ENCODE results near the gene MACROD2. TPM values are rescaled to one million over a fixed set of nuclear protein-coding genes. Genes with fewer than 3 reads are reported as not detected.
A peak's percentile ranks its signal among the peaks of the same experiment; 100 is the strongest.

MACROD2 gene
- total RNA-seq, 4 donors from 2014 or later, result 4.0 to 14.1 (median 10.4) TPM

GRCh38 chr20:15547119-15547518, 1551.8 kb downstream of the MACROD2 start:
- Histone ChIP-seq H3K9me3 (peaks cover 0 to 3% (median 0%) of the 10 kb centered on the region in 4 donors), H3K36me3 (no peaks in the 10 kb centered on the region), H3K4me1 (peaks cover 0 to 14% (median 0%) of the 10 kb centered on the region in 4 donors), H3K27ac (no peak overlapping the region), H3K4me3 (no peak overlapping the region), H3K27me3 (no peaks in the 10 kb centered on the region)
- no peak for DNase-seq (ENCODE audit: low spot score in 2 of 2)
- WGBS, 2 donors, result 92 to 99% methylated on average over 3 of the region's 3 CpGs
- no peak for TF ChIP-seq CTCF (IDR thresholded peaks at IDR 0.05)

- DNase-seq (ENCODE audit: low spot score in 2 of 2), result no peak
- Histone ChIP-seq H3K36me3 (no peaks in the 10 kb centered on the region), H3K27ac (no peak overlapping the region), H3K4me1 (peaks cover 0 to 4% (median 0%) of the 10 kb centered on the region in 4 donors), H3K9me3 (peaks cover 0 to 8% (median 2%) of the 10 kb centered on the region in 4 donors), H3K4me3 (no peak overlapping the region), H3K27me3 (no peaks in the 10 kb centered on the region)
- 93 to 100% methylated on average over 2 of the region's 2 CpGs for WGBS, 2 donors
- no peak for TF ChIP-seq CTCF (IDR thresholded peaks at IDR 0.05)
- TF ChIP-seq EP300 (IDR thresholded peaks at IDR 0.05), result no peak
- no peak for TF ChIP-seq POLR2A (IDR thresholded peaks at IDR 0.05)
Observed at GRCh38 chr20:15550116-15550870, 1555.0 kb downstream of the MACROD2 start.

GRCh38 chr20:15555913-15556312, 1560.6 kb downstream of the MACROD2 start:
- no peak overlapping the region for H3K27ac ChIP-seq
- peaks cover 0 to 1% (median 0%) of the 10 kb centered on the region in 4 donors for H3K4me1 ChIP-seq
- H3K36me3 ChIP-seq, result no peaks in the 10 kb centered on the region
- no peak overlapping the region for H3K4me3 ChIP-seq
- H3K27me3 ChIP-seq, result no peaks in the 10 kb centered on the region
- 56 to 63% methylated on average over 2 of the region's 2 CpGs for WGBS, 2 donors
- peaks cover 0 to 8% (median 2%) of the 10 kb centered on the region in 4 donors for H3K9me3 ChIP-seq
- DNase-seq (ENCODE audit: low spot score in 2 of 2), result no peak
- TF ChIP-seq POLR2A (IDR thresholded peaks at IDR 0.05), result no peak
- no peak for TF ChIP-seq EP300 (IDR thresholded peaks at IDR 0.05)
- TF ChIP-seq CTCF (IDR thresholded peaks at IDR 0.05), result no peak

- H3K4me1 ChIP-seq, result peaks cover 0 to 10% (median 0%) of the 10 kb centered on the region in 4 donors
- no peak for TF ChIP-seq EP300 (IDR thresholded peaks at IDR 0.05)
- no peak for TF ChIP-seq POLR2A (IDR thresholded peaks at IDR 0.05)
- no peak for TF ChIP-seq CTCF (IDR thresholded peaks at IDR 0.05)
- H3K27me3 ChIP-seq, result no peaks in the 10 kb centered on the region
- WGBS, 2 donors, result 38 to 46% methylated on average over 1 of the region's 1 CpG
- no peak for DNase-seq (ENCODE audit: low spot score in 2 of 2)
- H3K9me3 ChIP-seq, result peaks cover 0 to 8% (median 2%) of the 10 kb centered on the region in 4 donors
- no peak overlapping the region for H3K27ac ChIP-seq
- no peaks in the 10 kb centered on the region for H3K36me3 ChIP-seq
- H3K4me3 ChIP-seq, result no peak overlapping the region
Observed at GRCh38 chr20:15556869-15557268, 1561.6 kb downstream of the MACROD2 start.

GRCh38 chr20:15561070-15561569, 1565.8 kb downstream of the MACROD2 start:
- no peaks in the 10 kb centered on the region for H3K36me3 ChIP-seq
- H3K27me3 ChIP-seq, result no peaks in the 10 kb centered on the region
- H3K9me3 ChIP-seq, result no peaks in the 10 kb centered on the region
- peaks cover 0 to 16% (median 0%) of the 10 kb centered on the region in 4 donors for H3K4me1 ChIP-seq
- TF ChIP-seq CTCF (IDR thresholded peaks at IDR 0.05) (no peak), POLR2A (IDR thresholded peaks at IDR 0.05) (no peak), EP300 (IDR thresholded peaks at IDR 0.05) (no peak)
- H3K4me3 ChIP-seq, result no peak overlapping the region
- no peak for DNase-seq (ENCODE audit: low spot score in 2 of 2)
- 66 to 76% methylated on average over 3 of the region's 3 CpGs for WGBS, 2 donors
- peak overlapping the region in 3 of 4 donors; percentile 2 to 80 (median 74) for H3K27ac ChIP-seq

All from tibial nerve (tissue), 4 donors.